ENCODE measurements around the gene LPIN1. TPM values are rescaled to one million over a fixed set of nuclear protein-coding genes. Genes with fewer than 3 reads are reported as not detected.

The LPIN1 gene
- total RNA-seq, 2 experiments from 2014 or later: 31.9 to 36.5 TPM

DNA sequence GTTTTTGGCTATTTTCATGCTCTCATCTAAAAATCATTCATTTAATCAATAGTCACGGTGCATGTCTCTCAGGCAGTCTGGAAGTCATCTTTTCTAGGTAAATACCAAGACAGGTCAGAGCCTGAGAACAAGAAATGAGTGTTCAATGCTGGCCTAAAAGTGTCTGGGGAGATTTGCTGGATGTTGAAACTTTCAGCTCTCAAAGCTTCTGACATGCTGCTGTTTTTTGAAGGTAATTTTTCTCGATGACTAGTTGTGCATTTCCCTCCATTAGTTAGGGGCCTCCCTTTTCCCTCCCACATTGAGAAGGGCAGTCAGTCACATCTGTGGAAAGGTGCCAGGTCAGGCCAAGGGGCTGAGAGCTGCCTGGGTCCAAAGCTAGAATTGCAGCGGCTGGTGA, 115.6 kb downstream of the LPIN1 start:
- ChIA-PET POLR2A (no interaction called here), CTCF (interaction anchor here (1.2 to 1.5 kb wide), 2 partner anchors 11 to 120 kb away, joined by 3 read pairs; no protein-coding TSS in a partner anchor)
- Mint-ChIP-seq H3K36me3 (ENCODE audit: low read depth) (no peaks in the 10 kb centered on the region), H3K9me3 (peaks cover 4% of the 10 kb centered on the region), H3K27ac (no peak overlapping the region), H3K4me3 (no peak overlapping the region), H3K27me3 (peaks cover 5% of the 10 kb centered on the region), H3K4me1 (ENCODE audit: low read depth) (peaks cover 10% of the 10 kb centered on the region)
- intact Hi-C loops (cut with micrococcal nuclease): no loop called here
- TF ChIP-seq CTCF (IDR thresholded peaks at IDR 0.05): no peak
- DNase-seq (no peak), ATAC-seq (no peak)

GRCh38 chr2:11863103-11863502, 116.7 kb downstream of the LPIN1 start:
- ChIA-PET POLR2A (interaction anchor here (1.0 kb wide), 1 partner anchor 33 kb away, joined by 3 read pairs; no protein-coding TSS in a partner anchor), CTCF (interaction anchor here (0.6 to 1.8 kb wide), 9 partner anchors 11 to 1144 kb away, joined by 3 to 13 read pairs (median 3); no protein-coding TSS in a partner anchor)
- Mint-ChIP-seq H3K4me1 (ENCODE audit: low read depth) (peaks cover 10% of the 10 kb centered on the region), H3K9me3 (peaks cover 4% of the 10 kb centered on the region), H3K4me3 (no peak overlapping the region), H3K36me3 (ENCODE audit: low read depth) (no peaks in the 10 kb centered on the region), H3K27ac (no peak overlapping the region), H3K27me3 (peaks cover 5% of the 10 kb centered on the region)
- TF ChIP-seq CTCF (IDR thresholded peaks at IDR 0.05): no peak
- no peak for DNase-seq
- intact Hi-C loops (cut with micrococcal nuclease): no loop called here
- no peak for ATAC-seq

- DNase-seq (peak; percentile 69), ATAC-seq (peak; percentile 83)
- no peak overlapping the region for H3K4me3 Mint-ChIP-seq
- H3K27ac Mint-ChIP-seq: no peak overlapping the region
- H3K9me3 Mint-ChIP-seq: peaks cover 4% of the 10 kb centered on the region
- intact Hi-C loops (cut with micrococcal nuclease): no loop called here
- ChIA-PET CTCF (interaction anchor here (0.6 to 1.8 kb wide), 13 partner anchors 9 to 1143 kb away, joined by 3 to 13 read pairs (median 3); no protein-coding TSS in a partner anchor), POLR2A (interaction anchor here (1.0 kb wide), 1 partner anchor 34 kb away, joined by 3 read pairs; no protein-coding TSS in a partner anchor)
- H3K27me3 Mint-ChIP-seq: peaks cover 5% of the 10 kb centered on the region
- peaks cover 10% of the 10 kb centered on the region for H3K4me1 Mint-ChIP-seq (ENCODE audit: low read depth)
- TF ChIP-seq CTCF (IDR thresholded peaks at IDR 0.05): peak; percentile 96
- no peaks in the 10 kb centered on the region for H3K36me3 Mint-ChIP-seq (ENCODE audit: low read depth)
Measured at GRCh38 chr2:11863513-11864328, 117.3 kb downstream of the LPIN1 start.

DNA sequence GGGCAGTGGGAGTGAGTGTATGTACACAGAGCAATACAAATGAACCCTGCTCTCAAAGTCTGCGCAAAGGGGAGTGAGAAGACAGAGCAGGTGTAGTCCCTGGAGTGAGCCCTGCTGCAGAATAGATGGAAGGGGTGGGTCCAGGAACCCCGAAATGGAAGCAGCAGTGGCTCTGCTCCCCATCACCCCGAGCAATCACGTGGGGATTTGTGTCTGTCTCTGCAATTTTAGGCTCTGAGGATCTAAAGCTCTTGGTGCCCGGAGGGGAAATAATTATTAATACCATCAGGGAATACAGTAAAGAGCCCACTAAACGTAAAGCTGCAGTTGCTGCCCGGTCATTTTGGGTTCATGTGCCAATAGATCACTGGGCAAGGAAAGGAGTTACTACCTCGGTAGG, 118.3 kb downstream of the LPIN1 start:
- no peaks in the 10 kb centered on the region for H3K36me3 Mint-ChIP-seq (ENCODE audit: low read depth)
- ATAC-seq: no peak
- ChIA-PET POLR2A (no interaction called here), CTCF (interaction anchor here (0.9 to 1.8 kb wide), 3 partner anchors 10 to 1142 kb away, joined by 3 to 13 read pairs (median 4); no protein-coding TSS in a partner anchor)
- peaks cover 10% of the 10 kb centered on the region for H3K4me1 Mint-ChIP-seq (ENCODE audit: low read depth)
- intact Hi-C loops (cut with micrococcal nuclease): no loop called here
- peaks cover 2% of the 10 kb centered on the region for H3K9me3 Mint-ChIP-seq
- no peak for DNase-seq
- H3K27me3 Mint-ChIP-seq: peaks cover 5% of the 10 kb centered on the region
- no peak overlapping the region for H3K4me3 Mint-ChIP-seq
- TF ChIP-seq CTCF (IDR thresholded peaks at IDR 0.05): no peak
- no peak overlapping the region for H3K27ac Mint-ChIP-seq

- ChIA-PET CTCF (interaction anchor here (0.9 kb wide), 1 partner anchor 96 kb away, joined by 3 read pairs; no protein-coding TSS in a partner anchor), POLR2A (no interaction called here)
- DNase-seq (no peak), ATAC-seq (no peak)
- peaks cover 11% of the 10 kb centered on the region for H3K4me1 Mint-ChIP-seq (ENCODE audit: low read depth)
- no peak for TF ChIP-seq CTCF (IDR thresholded peaks at IDR 0.05)
- no peaks in the 10 kb centered on the region for H3K9me3 Mint-ChIP-seq
- no peaks in the 10 kb centered on the region for H3K36me3 Mint-ChIP-seq (ENCODE audit: low read depth)
- H3K27ac Mint-ChIP-seq: no peak overlapping the region
- peaks cover 5% of the 10 kb centered on the region for H3K27me3 Mint-ChIP-seq
- H3K4me3 Mint-ChIP-seq: no peak overlapping the region
- intact Hi-C loops (cut with micrococcal nuclease): no loop called here
Measured at GRCh38 chr2:11865378-11865777, 118.9 kb downstream of the LPIN1 start.
